ENCODE measurements around the gene CNNM2.

DNA sequence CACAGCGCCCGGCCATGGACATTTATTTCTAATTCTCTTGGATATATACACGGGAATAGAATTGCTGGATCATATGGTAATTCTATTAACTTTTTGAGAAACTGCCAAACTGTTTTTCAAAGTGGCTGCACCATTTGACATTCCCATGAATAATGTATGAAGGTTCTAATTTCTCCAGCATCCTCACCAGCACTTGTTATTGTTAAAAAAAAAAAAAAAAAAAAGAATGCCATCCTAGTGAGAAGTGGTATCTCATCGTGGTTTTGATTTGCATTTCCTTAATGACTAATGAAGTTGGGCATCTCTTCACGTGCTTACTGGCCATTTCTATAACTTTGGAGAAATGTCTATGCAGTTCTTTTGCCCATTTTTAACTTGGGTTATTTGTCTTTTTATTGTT, 13.5 kb downstream of the CNNM2 start:
- TF ChIP-seq, protein P1, sequence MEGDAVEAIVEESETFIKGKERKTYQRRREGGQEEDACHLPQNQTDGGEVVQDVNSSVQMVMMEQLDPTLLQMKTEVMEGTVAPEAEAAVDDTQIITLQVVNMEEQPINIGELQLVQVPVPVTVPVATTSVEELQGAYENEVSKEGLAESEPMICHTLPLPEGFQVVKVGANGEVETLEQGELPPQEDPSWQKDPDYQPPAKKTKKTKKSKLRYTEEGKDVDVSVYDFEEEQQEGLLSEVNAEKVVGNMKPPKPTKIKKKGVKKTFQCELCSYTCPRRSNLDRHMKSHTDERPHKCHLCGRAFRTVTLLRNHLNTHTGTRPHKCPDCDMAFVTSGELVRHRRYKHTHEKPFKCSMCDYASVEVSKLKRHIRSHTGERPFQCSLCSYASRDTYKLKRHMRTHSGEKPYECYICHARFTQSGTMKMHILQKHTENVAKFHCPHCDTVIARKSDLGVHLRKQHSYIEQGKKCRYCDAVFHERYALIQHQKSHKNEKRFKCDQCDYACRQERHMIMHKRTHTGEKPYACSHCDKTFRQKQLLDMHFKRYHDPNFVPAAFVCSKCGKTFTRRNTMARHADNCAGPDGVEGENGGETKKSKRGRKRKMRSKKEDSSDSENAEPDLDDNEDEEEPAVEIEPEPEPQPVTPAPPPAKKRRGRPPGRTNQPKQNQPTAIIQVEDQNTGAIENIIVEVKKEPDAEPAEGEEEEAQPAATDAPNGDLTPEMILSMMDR (IDR thresholded peaks at IDR 0.05) = no peak
- TF ChIP-seq POLR2A (IDR thresholded peaks at IDR 0.05) = no peak

Measured in prostate gland (tissue), 2 donors.